Central memory CD8-positive, alpha-beta T cell (primary cell): ENCODE measurements around the gene ACSBG1.

Source experiments
- ATAC-seq: fragments of 150-1000 bp; cut with Tn5 transposase; replicated peaks from 2 replicates; pipeline ENCODE4 v1.10.0; 2022; ENCODE audit warnings: mild to moderate bottlenecking, moderate FRiP score, moderate number of reproducible peaks; ENCODE audit not compliant: poor library complexity, severe bottlenecking; ENCODE audit errors: extremely low read depth
- DNase-seq, 2 donors: peaks; one replicate each; pipeline ENCODE4 v3.0.0; 2021; ENCODE audit warnings: low spot score in 2 of 2
- H3K27ac Mint-ChIP-seq: one replicate; pipeline ENCODE4 v1.8.0; 2022; ENCODE audit warnings: low read depth, mild to moderate bottlenecking, moderate library complexity, mixed read lengths
- H3K27me3 Mint-ChIP-seq: one replicate; pipeline ENCODE4 v1.8.0; 2022; ENCODE audit warnings: mixed read lengths
- H3K36me3 Mint-ChIP-seq: one replicate; pipeline ENCODE4 v1.8.0; 2022; ENCODE audit warnings: mild to moderate bottlenecking, moderate library complexity, mixed read lengths; ENCODE audit not compliant: insufficient read depth
- H3K4me1 Mint-ChIP-seq: one replicate; pipeline ENCODE4 v1.8.0; 2022; ENCODE audit warnings: mixed read lengths
- H3K4me3 Mint-ChIP-seq: one replicate; pipeline ENCODE4 v1.8.0; 2022; ENCODE audit warnings: mild to moderate bottlenecking, moderate library complexity, mixed read lengths
- H3K9me3 Mint-ChIP-seq: one replicate; pipeline ENCODE4 v1.8.0; 2022; ENCODE audit warnings: mixed read lengths

The ACSBG1 gene

DNA sequence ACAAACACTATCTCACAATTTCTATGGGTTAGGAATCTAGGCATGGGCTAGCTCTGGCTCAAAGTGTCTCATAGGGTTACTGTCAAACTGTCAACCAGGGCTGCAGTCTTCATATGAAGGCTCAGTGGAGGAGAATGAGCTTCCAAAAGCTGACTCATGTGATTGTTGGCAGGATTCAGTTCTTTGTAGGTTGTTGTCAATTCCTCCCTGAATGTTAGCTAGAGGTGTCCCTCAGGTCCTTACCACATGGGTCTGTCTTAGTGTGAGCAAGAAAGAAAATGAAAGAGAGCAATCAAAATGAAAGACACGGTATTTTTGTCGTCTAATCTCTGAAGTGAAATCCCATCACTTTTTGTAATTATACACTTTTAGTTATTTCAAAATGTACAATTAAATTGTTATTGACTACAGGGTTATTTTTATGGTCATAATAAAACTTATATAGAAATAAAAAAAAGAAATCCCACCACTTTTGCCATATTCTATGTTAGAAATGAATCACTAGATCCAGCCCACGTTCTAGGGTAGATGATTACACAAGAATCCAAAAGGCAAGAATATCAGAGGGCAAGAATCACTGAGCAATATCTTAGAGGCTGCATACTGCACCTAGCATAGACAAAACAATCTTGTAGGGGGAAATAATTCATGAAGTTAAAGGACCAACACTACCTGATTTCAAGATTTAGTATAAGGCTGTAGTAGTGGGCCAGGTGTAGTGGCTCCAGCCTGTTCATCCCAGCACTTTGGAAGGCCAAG lies 8.4 kb downstream of the ACSBG1 start:
- ATAC-seq (peak; percentile 33), DNase-seq (no peak)
- Mint-ChIP-seq H3K27me3 (no peaks in the 10 kb centered on the region), H3K27ac (no peak overlapping the region), H3K4me3 (no peak overlapping the region), H3K9me3 (no peaks in the 10 kb centered on the region), H3K4me1 (peaks cover 24% of the 10 kb centered on the region), H3K36me3 (no peaks in the 10 kb centered on the region)

DNA sequence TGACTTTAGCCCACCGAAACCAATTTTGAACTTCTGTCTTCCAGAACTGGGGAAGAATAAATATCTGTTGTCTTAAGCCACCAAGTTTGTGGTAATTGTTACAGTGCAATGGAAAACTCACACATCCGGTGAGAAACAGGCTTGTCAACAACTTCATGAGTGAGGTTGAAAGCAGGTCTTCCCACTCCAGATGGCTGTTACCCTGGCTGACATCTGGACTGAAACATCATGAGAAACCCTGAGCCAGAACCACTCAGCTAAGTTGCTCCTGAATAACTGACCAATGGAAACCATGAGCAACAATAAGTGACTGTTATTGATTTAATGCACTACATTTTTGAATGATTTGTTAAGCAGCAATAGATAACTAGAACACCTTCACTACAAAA lies 10.3 kb downstream of the ACSBG1 start:
- Mint-ChIP-seq H3K4me1 (peaks cover 24% of the 10 kb centered on the region), H3K27me3 (no peaks in the 10 kb centered on the region), H3K36me3 (no peaks in the 10 kb centered on the region), H3K27ac (peak overlapping the region; percentile 75), H3K4me3 (peak overlapping the region; percentile 3), H3K9me3 (no peaks in the 10 kb centered on the region)
- DNase-seq, result no peak
- ATAC-seq, result peak; percentile 62

DNA sequence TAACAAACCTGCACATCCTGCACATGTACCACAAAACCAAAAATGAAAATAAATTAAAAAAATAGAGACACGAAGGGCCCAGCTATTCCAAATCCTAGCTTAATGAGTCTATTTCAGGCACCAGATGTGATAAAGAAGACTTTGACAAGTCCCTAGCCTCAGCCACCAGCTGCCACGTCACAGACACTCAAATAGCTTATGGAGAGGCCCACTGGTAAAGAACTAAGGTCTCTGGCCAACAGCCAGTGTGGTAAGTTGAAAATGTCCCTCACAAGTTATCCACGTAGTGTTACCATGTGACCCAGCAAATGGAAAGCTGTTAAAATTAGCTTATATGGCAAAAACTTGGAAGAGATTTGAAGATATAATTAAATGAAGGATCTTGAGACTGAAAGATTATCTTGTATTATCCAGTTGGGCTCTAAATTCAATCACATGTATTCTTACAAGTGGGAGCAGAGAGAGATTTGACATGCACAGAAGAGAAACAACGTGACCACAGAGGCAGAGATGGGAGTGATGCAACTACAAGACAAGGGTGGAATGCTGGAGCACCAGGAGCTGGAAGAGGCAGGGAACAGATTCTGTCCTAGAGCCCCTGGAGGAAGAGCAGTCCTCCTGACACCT lies 10.9 kb downstream of the ACSBG1 start:
- Mint-ChIP-seq H3K36me3 (no peaks in the 10 kb centered on the region), H3K27me3 (no peaks in the 10 kb centered on the region), H3K4me3 (peak overlapping the region; percentile 3), H3K27ac (peak overlapping the region; percentile 75), H3K9me3 (no peaks in the 10 kb centered on the region), H3K4me1 (peaks cover 24% of the 10 kb centered on the region)
- ATAC-seq (peak; percentile 60), DNase-seq (no peak)

DNA sequence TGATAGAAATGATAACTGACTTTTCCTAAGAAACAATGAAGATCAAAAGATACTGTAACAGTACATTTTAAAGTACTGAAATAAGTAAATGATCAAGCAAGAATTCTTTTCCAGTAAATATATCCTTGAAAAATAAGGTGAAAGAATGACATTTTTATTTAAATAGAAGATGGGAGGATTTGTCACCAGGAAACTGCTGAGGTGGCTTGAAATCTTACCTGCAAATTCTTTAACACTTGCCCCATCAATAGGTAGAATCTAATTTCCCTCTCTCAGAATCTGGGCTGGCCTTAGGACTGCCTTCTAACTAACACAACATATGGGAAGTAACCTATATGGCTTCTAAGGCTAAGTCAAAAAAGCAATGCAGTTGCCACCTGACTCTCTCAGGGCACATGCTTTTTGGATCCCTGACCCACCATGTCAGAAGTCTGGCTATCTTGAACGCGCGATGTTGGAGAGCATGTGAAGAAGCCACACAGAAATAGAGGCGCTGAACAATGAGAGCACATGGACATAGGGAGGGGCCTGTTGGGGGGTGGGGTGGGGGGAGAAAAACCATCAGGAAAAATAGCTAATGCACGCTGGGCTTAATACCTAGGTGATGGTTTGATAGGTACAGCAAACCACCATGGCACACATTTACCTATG lies 11.5 kb downstream of the ACSBG1 start:
- Mint-ChIP-seq H3K4me1 (peaks cover 24% of the 10 kb centered on the region), H3K27me3 (no peaks in the 10 kb centered on the region), H3K9me3 (no peaks in the 10 kb centered on the region), H3K27ac (peak overlapping the region; percentile 75), H3K36me3 (no peaks in the 10 kb centered on the region), H3K4me3 (no peak overlapping the region)
- ATAC-seq (no peak), DNase-seq (no peak)

DNA sequence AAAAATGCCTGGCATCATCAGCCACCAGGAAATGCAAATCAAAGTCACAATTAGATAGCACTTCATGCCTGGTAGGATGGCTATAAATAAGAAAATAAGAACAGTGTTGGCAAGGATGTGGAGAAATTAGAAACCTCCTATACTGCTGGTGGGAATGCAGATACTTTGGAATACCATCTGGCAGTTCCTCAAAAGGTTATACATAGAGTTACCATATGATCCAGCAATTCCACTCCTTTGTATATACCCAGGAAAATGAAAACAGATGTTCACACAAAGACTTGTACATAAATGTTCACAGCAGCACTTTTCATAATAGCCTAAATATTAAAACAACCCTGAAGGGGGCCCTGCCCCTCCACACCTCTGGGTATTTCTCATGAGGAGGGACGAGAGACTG lies 13.7 kb downstream of the ACSBG1 start:
- no peak overlapping the region for H3K27ac Mint-ChIP-seq
- no peak overlapping the region for H3K4me3 Mint-ChIP-seq
- ATAC-seq (no peak), DNase-seq (no peak)
- no peaks in the 10 kb centered on the region for H3K9me3 Mint-ChIP-seq
- H3K27me3 Mint-ChIP-seq, result no peaks in the 10 kb centered on the region
- no peaks in the 10 kb centered on the region for H3K36me3 Mint-ChIP-seq
- H3K4me1 Mint-ChIP-seq, result peaks cover 21% of the 10 kb centered on the region

DNA sequence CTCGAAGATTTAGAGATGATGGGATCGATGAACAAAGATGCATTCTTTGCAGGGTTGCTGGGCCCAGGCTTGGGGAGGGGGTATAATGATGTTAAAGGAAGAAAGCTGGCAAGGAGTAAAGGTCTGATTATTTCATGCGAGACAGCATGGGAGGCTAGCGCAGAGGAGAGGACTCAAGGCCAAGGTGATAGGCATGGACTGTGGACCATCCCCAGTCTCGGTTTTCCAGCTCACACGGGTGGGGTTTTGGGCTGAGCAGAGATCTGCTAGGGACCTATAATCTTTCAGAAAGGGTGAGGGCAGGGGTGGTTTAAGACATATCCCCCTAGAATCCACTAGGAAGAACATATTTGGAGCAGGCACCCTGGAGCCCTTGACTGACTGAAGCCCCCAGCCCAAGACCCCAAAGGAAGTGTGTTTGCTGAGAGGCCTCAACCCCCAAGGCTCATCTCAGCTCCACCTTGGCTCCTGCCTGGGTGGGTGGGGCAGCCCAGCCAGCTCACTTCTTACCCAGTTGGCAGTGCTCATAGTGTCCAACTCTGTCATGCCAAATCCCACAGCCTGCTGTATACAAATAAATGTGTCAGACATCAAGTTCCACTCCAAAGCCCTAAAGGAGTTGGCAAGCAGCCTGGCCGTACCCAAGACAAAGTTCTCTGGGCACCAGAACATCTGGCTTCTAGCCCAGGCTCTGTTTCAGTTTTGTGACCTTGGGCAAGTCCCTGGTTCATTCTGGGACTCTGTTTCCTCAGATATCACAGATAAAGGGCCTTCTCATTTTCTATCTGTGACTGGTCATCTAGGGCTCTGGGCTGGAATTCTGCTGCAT lies 17.9 kb downstream of the ACSBG1 start:
- ATAC-seq, result no peak

DNA sequence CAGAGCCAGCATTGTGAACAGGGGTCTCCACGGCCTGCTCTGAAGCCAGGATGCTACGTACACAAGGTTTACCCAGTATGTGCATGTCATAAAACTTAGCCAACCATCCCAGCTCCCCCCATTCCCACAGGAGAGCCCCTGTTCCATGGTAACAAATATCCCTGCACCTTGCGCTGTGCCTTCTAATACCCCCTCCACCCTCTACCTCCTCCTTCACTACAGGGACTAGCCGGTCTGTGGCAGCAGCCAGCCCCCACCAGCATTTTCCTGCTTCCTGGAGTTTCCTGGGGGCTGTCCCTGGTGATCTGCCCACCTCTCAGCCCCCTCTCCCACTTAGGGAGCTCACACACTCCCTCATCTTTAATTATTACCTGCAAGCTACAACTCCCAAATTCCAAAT lies 20.4 kb downstream of the ACSBG1 start:
- no peak overlapping the region for H3K4me3 Mint-ChIP-seq
- no peak for DNase-seq
- H3K36me3 Mint-ChIP-seq, result no peaks in the 10 kb centered on the region
- no peak for ATAC-seq
- no peak overlapping the region for H3K27ac Mint-ChIP-seq
- H3K4me1 Mint-ChIP-seq, result no peaks in the 10 kb centered on the region
- H3K9me3 Mint-ChIP-seq, result no peaks in the 10 kb centered on the region
- peaks cover 22% of the 10 kb centered on the region for H3K27me3 Mint-ChIP-seq

More for the DNA sequence above, 17.9 kb downstream of the ACSBG1 start:
- Mint-ChIP-seq H3K27ac (no peak overlapping the region), H3K4me1 (no peaks in the 10 kb centered on the region), H3K36me3 (no peaks in the 10 kb centered on the region), H3K27me3 (peaks cover 20% of the 10 kb centered on the region), H3K9me3 (no peaks in the 10 kb centered on the region), H3K4me3 (no peak overlapping the region)
- DNase-seq, result no peak

DNA sequence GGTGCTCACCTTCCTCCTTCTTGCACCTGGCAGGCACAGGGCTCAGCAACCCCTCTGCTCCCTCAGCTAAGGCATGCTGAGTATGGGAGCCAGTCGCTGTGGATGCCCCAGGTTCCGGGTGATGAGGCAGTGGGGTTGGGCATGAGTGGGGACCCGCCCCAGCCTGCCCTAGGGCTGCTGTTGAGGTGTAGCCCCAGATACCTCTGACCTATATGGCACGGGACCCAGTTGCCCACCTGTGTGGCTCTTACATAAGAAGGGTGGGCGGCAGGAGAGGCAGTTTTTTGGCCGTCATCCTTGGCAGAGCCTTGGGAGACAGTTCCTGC lies 21.0 kb downstream of the ACSBG1 start:
- Mint-ChIP-seq H3K36me3 (no peaks in the 10 kb centered on the region), H3K9me3 (no peaks in the 10 kb centered on the region), H3K27me3 (peaks cover 22% of the 10 kb centered on the region), H3K27ac (no peak overlapping the region), H3K4me3 (no peak overlapping the region), H3K4me1 (no peaks in the 10 kb centered on the region)
- ATAC-seq (no peak), DNase-seq (no peak)

DNA sequence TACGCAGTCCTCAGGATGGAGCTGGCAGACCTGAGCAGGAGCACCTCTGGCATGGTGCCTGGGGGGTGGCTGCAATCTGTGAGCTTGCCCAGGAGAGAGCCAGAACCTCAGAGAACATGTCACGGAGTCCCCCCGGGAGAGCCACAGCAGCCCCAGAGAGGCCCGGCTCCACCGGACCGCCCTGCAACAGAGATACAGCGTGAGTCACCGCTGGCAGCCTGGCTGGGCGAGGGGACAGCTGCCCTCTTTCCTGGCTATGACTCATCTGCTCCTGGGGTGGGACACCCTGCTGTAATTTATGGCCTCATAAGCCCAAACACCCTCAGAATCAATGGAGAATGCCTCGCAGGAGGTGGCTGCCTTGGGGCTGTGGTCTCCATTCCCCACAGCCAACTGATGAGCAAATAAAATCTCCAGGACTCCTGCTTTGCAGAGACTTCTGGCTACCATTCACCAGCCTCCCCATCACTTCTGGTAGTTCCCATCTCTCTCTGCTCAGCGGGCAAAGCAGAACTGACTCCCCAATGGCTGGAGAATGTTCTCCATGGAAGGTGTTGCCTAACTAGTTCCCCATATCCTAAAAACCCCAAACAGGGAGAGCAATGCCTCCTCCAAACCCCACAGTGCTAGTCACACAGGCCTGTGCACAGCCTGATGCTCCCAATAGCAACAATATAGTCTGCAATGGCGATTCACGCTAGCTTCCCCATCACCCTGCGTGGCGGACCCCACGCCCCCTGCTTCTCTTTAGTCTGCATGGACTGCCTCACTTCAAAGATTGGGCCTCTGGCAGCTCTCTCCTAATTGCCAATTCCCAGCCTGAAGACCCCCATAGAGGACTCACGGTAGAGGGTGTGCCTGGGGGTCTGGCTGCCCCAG lies 21.6 kb downstream of the ACSBG1 start:
- DNase-seq, result no peak
- H3K36me3 Mint-ChIP-seq, result no peaks in the 10 kb centered on the region
- H3K27ac Mint-ChIP-seq, result no peak overlapping the region
- peaks cover 22% of the 10 kb centered on the region for H3K27me3 Mint-ChIP-seq
- no peaks in the 10 kb centered on the region for H3K4me1 Mint-ChIP-seq
- no peak overlapping the region for H3K4me3 Mint-ChIP-seq
- H3K9me3 Mint-ChIP-seq, result no peaks in the 10 kb centered on the region
- ATAC-seq, result no peak

DNA sequence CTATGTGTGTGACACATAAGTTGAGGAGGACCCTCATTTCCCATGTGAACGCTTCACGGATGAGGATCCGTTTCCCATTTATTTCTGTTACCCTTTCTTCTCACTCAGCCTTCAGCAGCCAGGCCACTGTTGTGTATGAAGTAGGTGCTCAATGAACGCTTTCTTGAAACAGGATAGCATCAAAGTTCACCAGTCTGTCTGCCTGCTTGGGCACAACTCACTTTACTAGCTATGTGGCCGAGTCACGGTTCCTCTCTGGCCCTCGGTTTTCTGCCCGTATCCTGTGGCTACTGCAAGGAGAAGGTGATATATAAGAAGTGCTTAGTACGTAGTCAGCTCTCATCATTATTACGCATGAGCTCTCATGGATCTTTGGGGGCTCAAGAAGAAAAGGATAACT lies 22.4 kb downstream of the ACSBG1 start:
- no peak for ATAC-seq
- H3K9me3 Mint-ChIP-seq, result no peaks in the 10 kb centered on the region

DNA sequence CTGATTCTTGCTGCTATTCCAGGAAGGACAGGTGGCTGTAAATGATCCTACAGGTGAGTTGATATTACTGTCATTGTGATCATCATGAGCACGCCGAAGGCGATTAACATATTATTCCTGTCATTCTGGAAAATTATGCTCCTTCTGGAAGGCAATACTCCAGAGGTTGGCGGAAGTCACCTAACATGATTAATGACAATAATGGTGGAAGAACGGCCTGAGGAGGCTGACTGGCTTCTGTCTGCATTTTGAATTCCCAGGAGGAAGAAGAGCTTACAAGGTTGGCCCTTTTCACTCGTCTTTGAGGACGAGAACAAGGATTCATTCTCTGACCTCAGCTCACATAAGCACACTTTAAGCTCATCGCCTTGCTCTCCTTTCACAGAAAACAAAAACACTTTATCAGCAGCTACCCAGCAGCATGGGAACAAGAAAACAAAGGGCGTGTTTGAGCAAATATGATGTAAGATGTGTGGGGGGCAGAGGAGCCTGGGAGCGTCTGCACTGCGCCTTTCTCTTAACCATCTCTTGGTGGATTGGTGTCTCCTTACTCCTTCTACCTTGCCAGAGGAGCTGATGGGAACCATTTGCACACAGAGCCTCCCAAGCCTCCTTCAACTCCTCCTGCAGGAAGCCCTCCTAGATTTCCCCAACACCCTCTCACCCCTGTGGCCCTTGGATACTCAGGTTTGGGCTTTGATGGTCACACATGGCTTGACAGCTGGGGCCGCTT lies 23.0 kb downstream of the ACSBG1 start:
- DNase-seq (no peak), ATAC-seq (no peak)
- H3K36me3 Mint-ChIP-seq, result no peaks in the 10 kb centered on the region
- H3K27me3 Mint-ChIP-seq, result peaks cover 22% of the 10 kb centered on the region
- no peak overlapping the region for H3K27ac Mint-ChIP-seq
- no peaks in the 10 kb centered on the region for H3K4me1 Mint-ChIP-seq
- H3K4me3 Mint-ChIP-seq, result no peak overlapping the region
- no peaks in the 10 kb centered on the region for H3K9me3 Mint-ChIP-seq

More for the DNA sequence above, 22.4 kb downstream of the ACSBG1 start:
- no peak for DNase-seq
- H3K36me3 Mint-ChIP-seq, result no peaks in the 10 kb centered on the region
- H3K27me3 Mint-ChIP-seq, result peaks cover 22% of the 10 kb centered on the region
- no peak overlapping the region for H3K4me3 Mint-ChIP-seq
- H3K4me1 Mint-ChIP-seq, result no peaks in the 10 kb centered on the region
- H3K27ac Mint-ChIP-seq, result no peak overlapping the region
